Measurements from ENCODE around the gene TSTD2.
A peak's percentile ranks its signal among the peaks of the same experiment; 100 is the strongest.
"Not testable (repeated sequence)": the region's sequence is repeated elsewhere in the genome, so short reads cannot be mapped to it uniquely, and the experiment has no call there.

Gene TSTD2

GRCh38 chr9:97629156-97629555, 4.0 kb downstream of the TSTD2 start:
- no peak for DNase-seq

- no peak for DNase-seq
Observed at GRCh38 chr9:97628668-97629067, 4.5 kb downstream of the TSTD2 start.

- no peak for DNase-seq
Observed at GRCh38 chr9:97627624-97628023, 5.5 kb downstream of the TSTD2 start.

GRCh38 chr9:97625620-97626019, 7.5 kb downstream of the TSTD2 start:
- no peak for DNase-seq

- DNase-seq: no peak
Observed at GRCh38 chr9:97623946-97624345, 9.2 kb downstream of the TSTD2 start.

- not testable (repeated sequence) for DNase-seq
Observed at GRCh38 chr9:97622483-97622882, 10.7 kb downstream of the TSTD2 start.

GRCh38 chr9:97620063-97620462, 13.1 kb downstream of the TSTD2 start:
- DNase-seq: not testable (repeated sequence)

GRCh38 chr9:97617939-97618416, 15.2 kb downstream of the TSTD2 start:
- DNase-seq: no peak

GRCh38 chr9:97615439-97616072, 17.6 kb downstream of the TSTD2 start:
- peak; percentile 62 for DNase-seq

GRCh38 chr9:97604901-97605645, 28.1 kb downstream of the TSTD2 start:
- no peak for DNase-seq

GRCh38 chr9:97602430-97602829, 30.7 kb downstream of the TSTD2 start:
- DNase-seq: no peak

- DNase-seq: no peak
Observed at GRCh38 chr9:97601228-97601898, 31.8 kb downstream of the TSTD2 start.

GRCh38 chr9:97600531-97601227, 32.5 kb downstream of the TSTD2 start:
- DNase-seq: no peak

GRCh38 chr9:97599314-97599846, 33.8 kb downstream of the TSTD2 start:
- no peak for DNase-seq

GRCh38 chr9:97598461-97599288, 34.5 kb downstream of the TSTD2 start:
- peak; percentile 70 for DNase-seq

- no peak for DNase-seq
Observed at GRCh38 chr9:97596906-97597305, 36.3 kb downstream of the TSTD2 start.

GRCh38 chr9:97594381-97594921, 38.7 kb downstream of the TSTD2 start:
- DNase-seq: no peak

GRCh38 chr9:97593960-97594359, 39.2 kb downstream of the TSTD2 start:
- peak; percentile 27 for DNase-seq

GRCh38 chr9:97592126-97592525, 41.0 kb downstream of the TSTD2 start:
- DNase-seq: no peak

- no peak for DNase-seq
Observed at GRCh38 chr9:97591535-97591934, 41.6 kb downstream of the TSTD2 start.

- DNase-seq: not testable (repeated sequence)
Observed at GRCh38 chr9:97586909-97587308, 46.3 kb downstream of the TSTD2 start.

- DNase-seq: not testable (repeated sequence)
Observed at GRCh38 chr9:97584778-97585177, 48.4 kb downstream of the TSTD2 start.
